Measurements from ENCODE around the gene SLC7A9.

SLC7A9 gene

DNA sequence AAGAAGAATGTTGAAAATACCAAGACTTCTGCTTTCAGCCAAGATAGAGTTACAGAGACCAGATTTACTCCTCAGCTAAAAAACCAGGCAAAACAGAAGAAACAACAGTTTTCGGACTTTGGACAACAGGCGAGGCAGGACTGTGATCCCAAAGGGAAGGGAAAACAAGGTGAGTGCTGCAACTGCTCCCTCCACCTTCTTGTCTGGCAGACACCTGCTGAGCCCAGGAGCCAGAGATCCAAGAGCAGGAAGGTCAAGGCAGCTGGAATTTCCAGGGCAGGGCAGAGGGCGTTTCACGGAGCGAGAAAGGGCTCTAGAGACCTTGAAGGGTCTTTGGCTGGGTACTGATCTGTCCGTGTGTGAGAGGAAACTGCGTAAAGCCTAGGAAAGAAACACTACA, 32.9 kb upstream of the SLC7A9 start:
- no peak overlapping the region for H3K4me3 ChIP-seq (ENCODE audit: low read depth in 1 of 5, low read length in 5 of 5)
- peaks cover 0 to 10% (median 4%) of the 10 kb centered on the region in 5 donors for H3K9me3 ChIP-seq (ENCODE audit: control insufficient read depth in 5 of 5, low read length in 5 of 5)
- peaks cover 13 to 37% (median 35%) of the 10 kb centered on the region in 5 donors for H3K36me3 ChIP-seq (ENCODE audit: control insufficient read depth in 5 of 5, insufficient read depth in 5 of 5, low read length in 5 of 5)
- H3K27ac ChIP-seq (ENCODE audit: low read depth, low read length) = no peak overlapping the region
- no peak overlapping the region for H3K9ac ChIP-seq (ENCODE audit: low read length in 5 of 5)
- no peaks in the 10 kb centered on the region for H3K4me1 ChIP-seq (ENCODE audit: control insufficient read depth in 5 of 5, insufficient read depth in 5 of 5, low read length in 5 of 5)
- H3K27me3 ChIP-seq (ENCODE audit: control insufficient read depth in 5 of 5, insufficient read depth in 4 of 5, low read length in 5 of 5) = no peaks in the 10 kb centered on the region

- Histone ChIP-seq H3K36me3 (ENCODE audit: control insufficient read depth in 5 of 5, insufficient read depth in 5 of 5, low read length in 5 of 5) (peaks cover 21 to 38% (median 28%) of the 10 kb centered on the region in 5 donors), H3K9me3 (ENCODE audit: control insufficient read depth in 5 of 5, low read length in 5 of 5) (peaks cover 0 to 10% (median 4%) of the 10 kb centered on the region in 5 donors)
These were observed 32.1 kb upstream of the SLC7A9 start for GRCh38 chr19:32901504-32902161.

GRCh38 chr19:32896516-32897214, 27.1 kb upstream of the SLC7A9 start:
- Histone ChIP-seq H3K36me3 (ENCODE audit: control insufficient read depth in 5 of 5, insufficient read depth in 5 of 5, low read length in 5 of 5) (peaks cover 26 to 41% (median 36%) of the 10 kb centered on the region in 5 donors), H3K4me1 (ENCODE audit: control insufficient read depth in 5 of 5, insufficient read depth in 5 of 5, low read length in 5 of 5) (no peaks in the 10 kb centered on the region), H3K27ac (ENCODE audit: low read depth, low read length) (no peak overlapping the region), H3K9me3 (ENCODE audit: control insufficient read depth in 5 of 5, low read length in 5 of 5) (peaks cover 6 to 16% (median 8%) of the 10 kb centered on the region in 5 donors), H3K27me3 (ENCODE audit: control insufficient read depth in 5 of 5, insufficient read depth in 4 of 5, low read length in 5 of 5) (no peaks in the 10 kb centered on the region), H3K9ac (ENCODE audit: low read length in 5 of 5) (no peak overlapping the region), H3K4me3 (ENCODE audit: low read depth in 1 of 5, low read length in 5 of 5) (no peak overlapping the region)

More at GRCh38 chr19:32901504-32902161, 32.1 kb upstream of the SLC7A9 start:
- Histone ChIP-seq H3K27ac (ENCODE audit: low read depth, low read length) (no peak overlapping the region), H3K4me1 (ENCODE audit: control insufficient read depth in 5 of 5, insufficient read depth in 5 of 5, low read length in 5 of 5) (no peaks in the 10 kb centered on the region), H3K4me3 (ENCODE audit: low read depth in 1 of 5, low read length in 5 of 5) (no peak overlapping the region), H3K9ac (ENCODE audit: low read length in 5 of 5) (no peak overlapping the region), H3K27me3 (ENCODE audit: control insufficient read depth in 5 of 5, insufficient read depth in 4 of 5, low read length in 5 of 5) (no peaks in the 10 kb centered on the region)

GRCh38 chr19:32895384-32895783, 25.8 kb upstream of the SLC7A9 start:
- Histone ChIP-seq H3K36me3 (ENCODE audit: control insufficient read depth in 5 of 5, insufficient read depth in 5 of 5, low read length in 5 of 5) (peaks cover 25 to 41% (median 36%) of the 10 kb centered on the region in 5 donors), H3K9ac (ENCODE audit: low read length in 5 of 5) (no peak overlapping the region), H3K27ac (ENCODE audit: low read depth, low read length) (no peak overlapping the region), H3K27me3 (ENCODE audit: control insufficient read depth in 5 of 5, insufficient read depth in 4 of 5, low read length in 5 of 5) (no peaks in the 10 kb centered on the region), H3K4me1 (ENCODE audit: control insufficient read depth in 5 of 5, insufficient read depth in 5 of 5, low read length in 5 of 5) (no peaks in the 10 kb centered on the region), H3K9me3 (ENCODE audit: control insufficient read depth in 5 of 5, low read length in 5 of 5) (peaks cover 6 to 20% (median 12%) of the 10 kb centered on the region in 5 donors), H3K4me3 (ENCODE audit: low read depth in 1 of 5, low read length in 5 of 5) (no peak overlapping the region)

GRCh38 chr19:32891609-32892008, 22.0 kb upstream of the SLC7A9 start:
- Histone ChIP-seq H3K9ac (ENCODE audit: low read length in 5 of 5) (no peak overlapping the region), H3K9me3 (ENCODE audit: control insufficient read depth in 5 of 5, low read length in 5 of 5) (peaks cover 6 to 20% (median 12%) of the 10 kb centered on the region in 5 donors), H3K36me3 (ENCODE audit: control insufficient read depth in 5 of 5, insufficient read depth in 5 of 5, low read length in 5 of 5) (peaks cover 24 to 35% (median 30%) of the 10 kb centered on the region in 5 donors), H3K4me3 (ENCODE audit: low read depth in 1 of 5, low read length in 5 of 5) (no peak overlapping the region), H3K27me3 (ENCODE audit: control insufficient read depth in 5 of 5, insufficient read depth in 4 of 5, low read length in 5 of 5) (no peaks in the 10 kb centered on the region), H3K4me1 (ENCODE audit: control insufficient read depth in 5 of 5, insufficient read depth in 5 of 5, low read length in 5 of 5) (no peaks in the 10 kb centered on the region), H3K27ac (ENCODE audit: low read depth, low read length) (no peak overlapping the region)

GRCh38 chr19:32890841-32891240, 21.3 kb upstream of the SLC7A9 start:
- Histone ChIP-seq H3K36me3 (ENCODE audit: control insufficient read depth in 5 of 5, insufficient read depth in 5 of 5, low read length in 5 of 5) (peaks cover 21 to 35% (median 31%) of the 10 kb centered on the region in 5 donors), H3K4me3 (ENCODE audit: low read depth in 1 of 5, low read length in 5 of 5) (no peak overlapping the region), H3K4me1 (ENCODE audit: control insufficient read depth in 5 of 5, insufficient read depth in 5 of 5, low read length in 5 of 5) (no peaks in the 10 kb centered on the region), H3K27me3 (ENCODE audit: control insufficient read depth in 5 of 5, insufficient read depth in 4 of 5, low read length in 5 of 5) (no peaks in the 10 kb centered on the region), H3K9me3 (ENCODE audit: control insufficient read depth in 5 of 5, low read length in 5 of 5) (peaks cover 6 to 20% (median 12%) of the 10 kb centered on the region in 5 donors), H3K9ac (ENCODE audit: low read length in 5 of 5) (no peak overlapping the region), H3K27ac (ENCODE audit: low read depth, low read length) (no peak overlapping the region)

DNA sequence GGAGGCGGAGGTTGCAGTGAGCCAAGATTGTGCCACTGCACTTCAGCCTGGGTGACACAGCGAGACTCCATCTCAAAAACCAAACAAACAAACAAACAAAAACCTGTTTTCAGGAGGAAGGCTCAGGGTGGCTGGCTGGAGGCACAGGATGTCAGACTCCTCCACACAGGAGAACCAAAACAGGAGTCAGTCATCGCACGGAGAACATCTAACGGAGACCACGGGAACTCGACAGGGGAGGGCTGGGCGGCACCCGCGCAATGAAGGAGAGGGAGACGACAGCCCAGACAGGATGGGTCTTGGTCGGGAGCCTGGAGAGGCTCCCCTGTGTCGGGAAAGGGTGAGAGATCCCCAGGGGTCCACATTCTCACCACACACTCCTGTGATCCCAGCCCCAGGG, 20.8 kb upstream of the SLC7A9 start:
- Histone ChIP-seq H3K27me3 (ENCODE audit: control insufficient read depth in 5 of 5, insufficient read depth in 4 of 5, low read length in 5 of 5) (no peaks in the 10 kb centered on the region), H3K4me1 (ENCODE audit: control insufficient read depth in 5 of 5, insufficient read depth in 5 of 5, low read length in 5 of 5) (no peaks in the 10 kb centered on the region), H3K4me3 (ENCODE audit: low read depth in 1 of 5, low read length in 5 of 5) (no peak overlapping the region), H3K9ac (ENCODE audit: low read length in 5 of 5) (no peak overlapping the region), H3K9me3 (ENCODE audit: control insufficient read depth in 5 of 5, low read length in 5 of 5) (peaks cover 6 to 20% (median 12%) of the 10 kb centered on the region in 5 donors), H3K27ac (ENCODE audit: low read depth, low read length) (no peak overlapping the region), H3K36me3 (ENCODE audit: control insufficient read depth in 5 of 5, insufficient read depth in 5 of 5, low read length in 5 of 5) (peaks cover 20 to 36% (median 33%) of the 10 kb centered on the region in 5 donors)

DNA sequence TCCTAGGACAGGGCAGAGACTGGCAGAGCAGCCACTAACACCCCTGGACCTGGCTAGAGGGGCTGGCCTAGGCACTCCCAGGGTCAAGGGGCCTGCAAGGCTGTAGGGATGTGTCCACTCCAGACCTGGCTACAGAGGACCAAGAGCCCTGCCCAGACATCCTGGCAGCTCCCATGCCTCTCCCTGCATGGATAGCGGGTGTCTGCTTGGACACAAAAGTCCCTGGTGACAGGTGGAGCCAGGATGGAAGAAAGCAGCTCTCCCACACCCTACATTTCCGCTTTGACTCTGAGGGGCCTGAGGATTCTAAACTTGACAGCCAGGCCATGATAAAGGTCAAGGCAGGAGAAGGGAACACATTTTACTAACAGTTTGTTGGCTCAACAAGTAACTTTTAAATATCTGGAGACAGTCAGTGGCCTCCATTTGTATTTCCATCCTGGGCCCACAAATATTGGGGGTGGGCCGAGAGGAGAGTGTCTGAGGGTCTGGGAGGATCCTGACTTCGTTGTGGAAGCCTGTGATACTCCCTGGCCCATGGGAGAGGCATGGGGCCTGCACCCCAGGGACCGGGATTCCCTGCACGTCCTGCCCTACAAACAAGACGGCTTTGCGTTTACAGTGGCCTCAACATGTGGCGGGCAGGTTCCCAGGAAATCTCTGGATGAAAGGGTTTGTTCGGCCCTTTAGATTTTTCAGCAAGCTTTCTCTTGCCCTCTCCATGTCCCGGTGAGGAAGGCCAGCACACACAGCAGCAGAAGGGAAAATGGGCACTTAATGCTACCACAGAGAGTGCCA, 19.8 kb upstream of the SLC7A9 start:
- H3K36me3 ChIP-seq (ENCODE audit: control insufficient read depth in 5 of 5, insufficient read depth in 5 of 5, low read length in 5 of 5) = peaks cover 20 to 32% (median 32%) of the 10 kb centered on the region in 5 donors
- H3K4me1 ChIP-seq (ENCODE audit: control insufficient read depth in 5 of 5, insufficient read depth in 5 of 5, low read length in 5 of 5) = no peaks in the 10 kb centered on the region
- H3K9ac ChIP-seq (ENCODE audit: low read length in 5 of 5) = no peak overlapping the region

GRCh38 chr19:32887572-32888215, 18.1 kb upstream of the SLC7A9 start:
- peaks cover 2 to 11% (median 8%) of the 10 kb centered on the region in 5 donors for H3K9me3 ChIP-seq (ENCODE audit: control insufficient read depth in 5 of 5, low read length in 5 of 5)
- H3K27me3 ChIP-seq (ENCODE audit: control insufficient read depth in 5 of 5, insufficient read depth in 4 of 5, low read length in 5 of 5) = no peaks in the 10 kb centered on the region
- no peaks in the 10 kb centered on the region for H3K4me1 ChIP-seq (ENCODE audit: control insufficient read depth in 5 of 5, insufficient read depth in 5 of 5, low read length in 5 of 5)
- peaks cover 5 to 28% (median 24%) of the 10 kb centered on the region in 5 donors for H3K36me3 ChIP-seq (ENCODE audit: control insufficient read depth in 5 of 5, insufficient read depth in 5 of 5, low read length in 5 of 5)
- no peak overlapping the region for H3K27ac ChIP-seq (ENCODE audit: low read depth, low read length)
- no peak overlapping the region for H3K4me3 ChIP-seq (ENCODE audit: low read depth in 1 of 5, low read length in 5 of 5)
- no peak overlapping the region for H3K9ac ChIP-seq (ENCODE audit: low read length in 5 of 5)

More for the DNA sequence above, 19.8 kb upstream of the SLC7A9 start:
- H3K4me3 ChIP-seq (ENCODE audit: low read depth in 1 of 5, low read length in 5 of 5) = no peak overlapping the region
- peaks cover 6 to 19% (median 12%) of the 10 kb centered on the region in 5 donors for H3K9me3 ChIP-seq (ENCODE audit: control insufficient read depth in 5 of 5, low read length in 5 of 5)
- no peaks in the 10 kb centered on the region for H3K27me3 ChIP-seq (ENCODE audit: control insufficient read depth in 5 of 5, insufficient read depth in 4 of 5, low read length in 5 of 5)
- no peak overlapping the region for H3K27ac ChIP-seq (ENCODE audit: low read depth, low read length)

Data from subcutaneous abdominal adipose tissue (tissue), 5 donors.